NK-92 (cell line): ENCODE data around the gene GID4.

Source experiments
- DNase-seq: peaks from one replicate; lab custom pipeline; 2025; ENCODE audit not compliant: unreplicated experiment; lab: John Stamatoyannopoulos, UW

The GID4 gene

GRCh38 chr17:18042983-18043382 lies 3.8 kb downstream of the GID4 start:
- DNase-seq = no peak

GRCh38 chr17:18043491-18043890 lies 4.3 kb downstream of the GID4 start:
- DNase-seq = no peak

GRCh38 chr17:18044609-18045008 lies 5.4 kb downstream of the GID4 start:
- no peak for DNase-seq

- no peak for DNase-seq
Measured at GRCh38 chr17:18045691-18046350, 6.6 kb downstream of the GID4 start.

- DNase-seq = no peak
Measured at GRCh38 chr17:18055597-18055996, 16.4 kb downstream of the GID4 start.

- DNase-seq = no peak
Measured at GRCh38 chr17:18056214-18056613, 17.0 kb downstream of the GID4 start.

GRCh38 chr17:18059283-18059682 lies 20.1 kb downstream of the GID4 start:
- DNase-seq = no peak

- no peak for DNase-seq
Measured at GRCh38 chr17:18064053-18064452, 24.8 kb downstream of the GID4 start.

- no peak for DNase-seq
Measured at GRCh38 chr17:18065546-18065945, 26.3 kb downstream of the GID4 start.

- no peak for DNase-seq
Measured at GRCh38 chr17:18066866-18067265, 27.7 kb downstream of the GID4 start.

GRCh38 chr17:18069101-18069500 lies 29.9 kb downstream of the GID4 start:
- no peak for DNase-seq

- no peak for DNase-seq
Measured at GRCh38 chr17:18070861-18071340, 31.7 kb downstream of the GID4 start.

GRCh38 chr17:18071751-18072150 lies 32.5 kb downstream of the GID4 start:
- DNase-seq = no peak

GRCh38 chr17:18074566-18075272 lies 35.5 kb downstream of the GID4 start:
- DNase-seq = no peak

- DNase-seq = no peak
Measured at GRCh38 chr17:18076936-18077335, 37.7 kb downstream of the GID4 start.

- DNase-seq = no peak
Measured at GRCh38 chr17:18079543-18079942, 40.3 kb downstream of the GID4 start.

GRCh38 chr17:18084256-18084655 lies 45.0 kb downstream of the GID4 start:
- no peak for DNase-seq

GRCh38 chr17:18087610-18088491 lies 48.6 kb downstream of the GID4 start, which contains the start of gene DRG2:
DRG2 (plus strand) TSS chr17:18087948; CDS start chr17:18088024, 76 bp downstream.
- DNase-seq = no peak

- no peak for DNase-seq
Measured at GRCh38 chr17:18089613-18090012, 50.4 kb downstream of the GID4 start.

GRCh38 chr17:18093616-18094408 lies 54.6 kb downstream of the GID4 start:
- DNase-seq = no peak

GRCh38 chr17:18094409-18094807 lies 55.2 kb downstream of the GID4 start:
- DNase-seq = no peak
